Right ventricle myocardium superior (tissue), 1 donor: Measurements from ENCODE around the gene FAM200C. TPM values are rescaled to one million over a fixed set of nuclear protein-coding genes. Genes with fewer than 3 reads are reported as not detected.

Experiments used
- ATAC-seq: fragments of 200-7000 bp; cut with Tn5 transposase; one replicate; pipeline ENCODE4 v1.9.1; 2020; ENCODE audit warnings: mild to moderate bottlenecking; ENCODE audit not compliant: poor library complexity
- DNase-seq: peaks from one replicate; pipeline ENCODE4 v3.0.0-alpha.2; 2020
- intact Hi-C: fragments of 100-400 bp; cut with DNase I; formaldehyde crosslinking; loops from one replicate; pipeline ENCODE4 v1.11.2; 2022
- total RNA-seq: library from RNA; stranded (reverse); fragmentation: NEBNext Ultra II Directional; extraction: Animal tissue kit (Norgen Biotek cat#: 25700); gene quantifications from one replicate; pipeline ENCODE4 v1.2.1, GENCODE V29; 2021
- donor health status: DM: no; HTN: yes; CAD: no; lungs with severe emphysema.

The FAM200C gene
- total RNA-seq, 1 donor from 2014 or later = 3.8 TPM

GRCh38 chr5:160349935-160350303, 49.9 kb downstream of the FAM200C start:
- intact Hi-C loops = loop anchor here (2.0 kb wide), 1 partner anchor 151 kb away; no protein-coding TSS in a partner anchor
- ATAC-seq (no peak), DNase-seq (no peak)

GRCh38 chr5:160349249-160349934, 50.5 kb downstream of the FAM200C start:
- DNase-seq (no peak), ATAC-seq (no peak)
- intact Hi-C loops = loop anchor here (2.0 kb wide), 1 partner anchor 151 kb away; no protein-coding TSS in a partner anchor

DNA sequence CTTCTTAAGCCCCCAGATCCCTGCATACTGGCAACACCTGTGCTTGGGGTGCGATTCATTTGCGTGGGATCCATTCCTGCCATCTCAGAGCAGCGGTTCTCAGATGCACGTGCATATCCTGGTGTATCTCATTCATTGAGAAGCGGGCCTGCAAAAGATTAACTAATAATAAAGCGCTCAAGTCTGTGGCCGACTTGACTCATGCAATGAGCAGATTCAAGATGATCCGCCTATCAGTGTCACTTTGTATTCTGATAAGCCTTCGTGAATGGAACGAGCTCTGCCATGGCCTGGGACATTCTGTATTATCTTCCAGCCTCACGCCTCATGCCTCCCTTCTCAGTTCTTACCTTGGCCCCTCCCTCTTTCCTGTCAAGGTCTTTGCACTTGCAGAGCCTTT, 51.8 kb downstream of the FAM200C start:
- intact Hi-C loops = loop anchor here (2.0 kb wide), 1 partner anchor 149 kb away; no protein-coding TSS in a partner anchor
- DNase-seq (no peak), ATAC-seq (no peak)

GRCh38 chr5:160347448-160347847, 52.4 kb downstream of the FAM200C start:
- ATAC-seq (no peak), DNase-seq (peak; percentile 57)
- intact Hi-C loops = no loop called here

Other genes with a start within 250 kb of the FAM200C start
- gene FABP6, start 170.5 kb downstream of the FAM200C start, total RNA-seq = 3.4 TPM
- 6.8 TPM for gene CCNJL, start 87.5 kb downstream of the FAM200C start, total RNA-seq
- gene C1QTNF2, start 29.4 kb downstream of the FAM200C start, total RNA-seq = 1.6 TPM
- gene SLU7, start 19.0 kb upstream of the FAM200C start, total RNA-seq = 50.1 TPM
- 1.6 TPM for gene PTTG1, start 21.8 kb upstream of the FAM200C start, total RNA-seq